RCC 7860 (cell line): ENCODE data around the gene ABLIM1.

Experiments
- DNase-seq: peaks from one replicate; pipeline ENCODE4 v3.0.0-alpha.2; 2015; ENCODE audit warnings: low spot score
- FAIRE-seq: peaks from 2 replicates; lab custom pipeline; 2012; peaks lifted over from hg19 to GRCh38; lab: Jason Lieb, UNC

The ABLIM1 gene

DNA sequence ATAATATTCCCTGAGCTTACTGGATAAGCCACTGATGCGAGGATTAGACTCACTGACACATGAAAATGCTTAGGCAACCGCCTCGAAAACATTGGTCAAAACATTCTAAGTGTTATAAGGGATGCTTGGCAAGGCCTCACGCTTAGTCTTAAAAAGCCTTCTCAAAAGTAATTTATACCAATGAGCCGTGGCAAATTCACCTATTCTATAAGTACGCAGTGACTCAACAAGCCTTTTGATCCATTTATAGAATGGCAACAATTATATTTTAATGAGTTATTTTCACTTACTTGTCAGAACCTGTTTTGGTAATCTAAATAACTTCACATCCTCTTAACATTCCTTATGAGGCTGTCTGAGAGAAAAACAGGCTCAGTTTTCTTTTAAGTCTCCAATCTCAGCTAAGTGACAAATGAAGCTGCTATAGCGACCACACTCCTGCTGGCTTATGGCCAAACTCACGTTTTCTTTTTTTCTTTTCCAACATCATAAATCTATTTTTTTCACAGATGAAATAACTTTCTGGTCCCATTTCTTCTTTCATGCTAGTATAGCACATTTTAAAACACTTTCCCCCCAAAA is 132.6 kb downstream of the ABLIM1 start:
- FAIRE-seq: no peak
- peak; percentile 24 for DNase-seq

DNA sequence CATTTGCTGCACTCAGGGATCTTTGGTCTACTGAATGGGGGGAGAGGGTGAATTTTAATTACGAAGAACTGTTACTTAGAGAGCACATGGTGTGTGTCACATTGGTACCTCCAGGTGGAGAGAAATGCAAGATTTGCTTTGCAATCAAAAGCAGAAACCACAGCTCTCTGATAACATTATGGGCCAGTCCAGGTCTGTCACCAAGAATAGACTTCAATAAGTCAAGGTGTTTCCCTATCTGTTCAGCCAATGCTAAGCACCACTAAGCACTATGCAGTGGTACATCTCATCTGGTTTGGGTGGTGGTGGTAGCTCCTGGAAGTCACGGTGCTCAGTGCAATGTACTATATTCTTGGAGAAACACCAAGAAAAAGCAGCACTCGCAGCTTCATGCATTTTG is 134.2 kb downstream of the ABLIM1 start:
- DNase-seq: no peak
- FAIRE-seq: no peak

DNA sequence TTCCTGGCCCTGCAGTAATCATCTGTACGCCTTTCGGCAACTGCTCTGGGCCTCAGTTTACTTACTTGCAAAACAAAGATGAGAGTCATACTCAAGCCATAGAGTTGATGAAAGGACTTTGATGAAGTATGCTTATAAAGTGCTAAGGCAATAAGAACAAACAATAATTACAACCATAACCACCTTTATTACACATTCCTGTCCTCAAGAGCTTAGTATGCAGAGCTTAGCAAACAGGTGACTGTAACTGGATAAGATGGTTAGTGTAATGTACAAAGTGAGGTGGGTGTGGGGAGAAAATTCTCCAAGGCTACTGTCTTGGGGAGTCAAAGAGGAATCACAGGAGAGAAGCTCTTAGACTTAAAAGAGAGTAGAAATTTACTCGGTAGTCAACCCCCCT is 136.8 kb downstream of the ABLIM1 start:
- DNase-seq (no peak), FAIRE-seq (no peak)

DNA sequence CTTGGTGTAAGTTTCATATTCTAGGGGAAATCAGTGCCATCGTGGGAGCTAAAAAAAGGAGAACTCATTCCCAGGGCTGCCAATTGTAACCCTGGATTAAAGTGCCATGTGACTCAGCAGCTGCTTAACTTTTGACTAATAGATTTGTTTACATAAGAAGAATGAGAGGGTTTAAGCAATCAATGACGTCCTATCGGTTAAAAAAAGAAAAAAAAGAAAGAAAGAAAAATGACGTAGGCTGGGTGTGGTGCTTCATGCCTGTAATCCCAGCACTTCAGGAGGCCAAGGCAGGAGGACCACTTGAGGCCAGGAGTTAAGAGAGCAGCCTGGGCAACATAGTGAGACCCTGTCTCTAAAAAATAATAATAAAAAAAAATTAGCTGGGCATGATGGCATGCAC is 137.6 kb downstream of the ABLIM1 start:
- DNase-seq (peak; percentile 72), FAIRE-seq (peak; percentile 52)

DNA sequence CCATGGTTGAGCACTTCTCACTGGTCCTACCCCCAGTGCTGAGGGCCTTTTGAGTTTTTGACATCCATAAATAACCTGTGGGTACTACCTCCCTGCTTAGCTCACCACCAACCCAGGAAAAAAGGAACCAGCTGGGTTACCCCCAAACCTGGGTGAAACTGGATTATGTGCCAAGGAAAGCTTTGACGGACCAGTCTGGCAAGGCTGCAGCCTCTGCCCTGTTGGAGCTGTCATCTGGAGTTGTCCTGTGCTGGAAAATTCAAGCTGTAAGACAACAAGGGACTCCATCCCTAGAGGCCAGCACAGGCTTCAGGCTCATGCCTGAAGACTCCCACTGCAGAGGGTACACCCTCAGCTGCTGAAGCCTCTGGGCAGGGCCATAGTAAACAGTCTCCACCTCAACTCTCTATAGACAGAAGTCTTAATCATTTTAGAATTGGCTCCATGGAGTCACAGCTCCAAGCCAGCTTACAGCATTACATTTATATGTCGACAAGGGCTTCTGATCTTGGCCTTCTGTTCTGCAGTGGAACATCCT is 138.2 kb downstream of the ABLIM1 start:
- DNase-seq (no peak), FAIRE-seq (no peak)

DNA sequence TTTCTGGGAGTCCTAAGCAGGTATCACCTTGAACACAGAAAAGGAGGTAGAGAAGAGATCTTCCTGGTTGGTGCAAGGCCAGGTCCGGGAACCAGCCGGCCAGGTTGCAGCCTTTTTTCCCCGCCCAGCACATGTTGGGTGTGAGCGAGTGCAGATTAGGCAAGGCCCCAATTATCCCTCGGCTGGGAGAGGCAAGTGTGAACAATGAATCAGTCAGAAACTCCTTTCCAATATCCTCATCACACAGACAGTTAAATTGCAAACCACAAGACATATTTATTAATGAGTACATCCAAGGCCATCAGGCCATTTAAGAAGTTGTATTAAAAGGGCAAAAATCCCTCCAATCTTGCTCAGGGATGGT is 138.8 kb downstream of the ABLIM1 start:
- no peak for FAIRE-seq

GRCh38 chr10:114518401-114519305 is 139.4 kb downstream of the ABLIM1 start:
- FAIRE-seq (no peak), DNase-seq (no peak)

More for the DNA sequence above, 138.8 kb downstream of the ABLIM1 start:
- no peak for DNase-seq

DNA sequence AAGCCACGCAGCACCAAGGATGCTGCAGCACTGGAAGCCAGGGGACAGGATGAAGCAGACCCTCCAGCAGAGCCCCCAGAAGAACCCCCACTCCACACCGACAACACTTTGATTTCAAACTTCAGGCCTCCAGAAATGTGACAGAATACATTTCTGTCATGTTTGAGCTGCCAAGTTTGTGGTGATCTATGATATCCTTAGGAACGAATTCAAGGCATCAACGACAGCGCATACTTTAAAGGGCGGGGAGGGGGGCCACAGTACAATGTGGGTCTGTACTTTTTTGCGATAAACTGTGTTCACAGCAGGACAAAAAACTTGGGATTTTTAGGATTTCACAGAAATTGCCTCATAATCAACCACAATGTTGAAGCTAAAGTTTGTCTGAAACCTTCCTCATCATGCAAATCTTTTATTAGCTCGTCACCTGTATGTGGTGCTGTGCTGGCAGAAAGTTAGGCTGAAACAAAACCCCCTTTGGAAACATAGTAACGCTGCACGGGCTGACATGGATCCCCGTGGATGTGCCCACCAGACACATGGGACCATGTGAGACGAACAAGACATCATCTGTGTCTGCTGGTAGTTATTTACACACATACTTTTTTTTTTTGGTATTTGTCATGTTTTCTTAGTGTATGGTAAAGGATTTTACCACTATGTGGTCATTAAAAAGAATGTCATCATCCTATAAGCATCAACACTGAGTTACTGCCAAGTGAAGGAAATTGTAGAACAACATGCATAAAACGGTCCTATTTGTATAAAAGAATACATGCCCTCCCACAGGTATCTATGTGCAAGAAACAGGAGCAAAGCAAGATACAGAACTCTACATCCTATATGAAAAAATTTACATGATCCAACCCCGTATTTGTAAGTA is 140.5 kb downstream of the ABLIM1 start:
- DNase-seq: no peak

DNA sequence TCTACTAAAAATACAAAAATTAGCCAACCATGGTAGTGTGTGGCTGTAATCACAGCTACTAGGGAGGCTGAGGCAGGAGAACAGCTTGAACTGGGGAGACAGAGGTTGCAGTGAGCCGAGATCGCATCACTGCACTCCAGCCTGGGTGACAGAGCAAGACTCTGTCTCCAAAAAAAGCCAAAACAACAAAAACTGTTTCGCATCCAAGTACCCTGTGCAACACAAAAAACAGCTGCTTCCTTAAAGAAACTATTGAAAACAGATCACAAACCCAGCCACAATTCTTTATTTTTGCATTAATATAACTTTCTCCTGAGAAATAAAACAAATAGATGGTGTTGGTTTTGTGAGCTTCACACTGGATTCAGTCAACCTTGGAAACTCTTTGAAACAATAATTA is 141.7 kb downstream of the ABLIM1 start:
- no peak for FAIRE-seq
- no peak for DNase-seq

More for the DNA sequence above, 140.5 kb downstream of the ABLIM1 start:
- FAIRE-seq: no peak

DNA sequence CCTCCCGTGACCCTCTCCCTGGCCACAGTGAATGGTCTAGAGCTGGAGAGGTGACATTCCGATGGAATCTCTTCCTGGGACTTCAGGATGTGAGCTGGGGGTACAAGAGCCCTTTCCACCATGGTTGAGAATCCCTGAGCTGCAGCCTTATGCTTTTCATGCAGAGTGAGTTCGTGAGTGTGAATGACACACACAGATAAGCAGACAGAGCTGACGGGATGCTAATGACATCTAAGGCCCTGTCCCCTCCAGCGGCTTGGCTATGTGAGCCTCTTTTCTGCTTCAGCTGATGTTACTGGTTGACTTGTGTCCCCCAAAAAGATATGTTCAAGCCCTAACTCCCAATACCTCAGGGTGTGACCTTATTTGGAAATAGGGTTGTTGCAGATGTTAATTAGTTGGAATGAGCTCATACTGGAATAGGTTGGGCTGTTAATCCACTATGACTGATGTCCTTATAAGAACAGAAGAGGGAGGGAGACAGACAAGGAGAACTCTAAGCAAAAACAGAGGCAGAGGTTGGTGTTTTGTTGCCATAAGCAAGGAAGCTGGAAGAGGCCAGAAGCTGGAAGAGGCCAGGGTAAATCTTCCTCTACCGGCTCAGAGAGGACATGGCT is 142.7 kb downstream of the ABLIM1 start:
- FAIRE-seq (no peak), DNase-seq (no peak)

DNA sequence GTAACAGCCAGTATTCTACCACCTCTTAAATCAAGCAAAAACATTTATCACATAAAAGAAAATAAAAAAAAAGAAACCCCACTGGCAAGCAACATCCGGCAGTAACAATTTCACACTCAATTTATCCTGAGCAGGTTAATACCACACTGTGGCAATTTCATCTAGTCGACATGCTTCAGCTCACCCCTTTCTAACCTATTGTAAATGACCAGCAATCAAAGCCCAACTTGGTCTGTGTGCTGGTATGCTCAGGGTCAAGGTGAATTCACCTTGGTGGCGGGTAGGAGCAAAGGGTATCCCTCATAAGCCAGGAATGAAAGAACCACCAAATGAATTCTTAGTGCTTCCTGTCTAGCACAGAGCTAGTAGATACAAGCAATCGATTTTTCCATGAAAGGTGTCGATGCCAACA is 144.7 kb downstream of the ABLIM1 start:
- no peak for FAIRE-seq
- no peak for DNase-seq

- FAIRE-seq (no peak), DNase-seq (no peak)
Measured at GRCh38 chr10:114511881-114512280, 146.2 kb downstream of the ABLIM1 start.

DNA sequence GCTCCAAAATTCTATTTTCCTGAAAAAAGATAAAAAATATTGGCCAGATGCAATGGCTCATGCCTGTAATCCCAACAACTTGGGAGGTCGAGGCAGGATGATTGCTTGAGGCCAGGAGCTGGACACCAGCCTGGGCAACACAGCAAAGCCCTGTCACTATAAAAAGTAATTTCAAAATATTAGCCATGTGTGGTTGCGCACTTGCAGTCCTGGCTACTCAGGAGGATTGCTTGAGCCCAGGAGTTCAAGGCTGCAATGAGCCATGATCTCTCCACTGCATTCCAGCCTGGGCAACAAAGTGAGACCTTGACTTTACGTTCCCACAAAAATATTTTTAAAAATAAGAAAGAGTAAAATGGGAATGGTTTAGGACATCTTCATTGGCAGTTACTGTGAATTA is 149.7 kb downstream of the ABLIM1 start:
- no peak for FAIRE-seq
- DNase-seq: no peak

- no peak for DNase-seq
- no peak for FAIRE-seq
Measured at GRCh38 chr10:114507449-114507848, 150.6 kb downstream of the ABLIM1 start.

DNA sequence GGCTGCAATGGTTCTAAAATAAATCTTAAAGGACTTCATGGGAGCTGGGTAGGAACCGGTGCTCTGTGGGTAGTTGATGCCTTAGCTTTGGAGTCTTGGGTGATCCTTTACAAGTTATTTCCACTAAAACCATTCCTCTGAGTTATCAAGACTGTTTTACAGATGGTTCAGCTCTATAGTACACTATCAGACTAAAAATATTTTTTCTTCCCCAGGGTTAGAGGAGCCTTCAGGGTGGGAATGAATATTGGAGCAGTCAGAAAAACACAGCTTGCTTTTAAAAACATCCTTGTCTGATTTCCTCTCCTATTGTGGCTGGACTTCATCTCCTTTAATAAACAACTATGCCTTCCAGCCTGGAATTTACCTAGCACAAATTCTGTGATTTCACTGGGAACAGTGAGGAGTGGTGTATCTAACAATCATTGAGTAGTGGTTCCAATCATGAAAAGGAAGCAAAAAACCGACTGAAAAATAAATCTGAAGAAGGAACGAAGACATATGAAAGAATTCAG is 151.1 kb downstream of the ABLIM1 start:
- FAIRE-seq (no peak), DNase-seq (no peak)

DNA sequence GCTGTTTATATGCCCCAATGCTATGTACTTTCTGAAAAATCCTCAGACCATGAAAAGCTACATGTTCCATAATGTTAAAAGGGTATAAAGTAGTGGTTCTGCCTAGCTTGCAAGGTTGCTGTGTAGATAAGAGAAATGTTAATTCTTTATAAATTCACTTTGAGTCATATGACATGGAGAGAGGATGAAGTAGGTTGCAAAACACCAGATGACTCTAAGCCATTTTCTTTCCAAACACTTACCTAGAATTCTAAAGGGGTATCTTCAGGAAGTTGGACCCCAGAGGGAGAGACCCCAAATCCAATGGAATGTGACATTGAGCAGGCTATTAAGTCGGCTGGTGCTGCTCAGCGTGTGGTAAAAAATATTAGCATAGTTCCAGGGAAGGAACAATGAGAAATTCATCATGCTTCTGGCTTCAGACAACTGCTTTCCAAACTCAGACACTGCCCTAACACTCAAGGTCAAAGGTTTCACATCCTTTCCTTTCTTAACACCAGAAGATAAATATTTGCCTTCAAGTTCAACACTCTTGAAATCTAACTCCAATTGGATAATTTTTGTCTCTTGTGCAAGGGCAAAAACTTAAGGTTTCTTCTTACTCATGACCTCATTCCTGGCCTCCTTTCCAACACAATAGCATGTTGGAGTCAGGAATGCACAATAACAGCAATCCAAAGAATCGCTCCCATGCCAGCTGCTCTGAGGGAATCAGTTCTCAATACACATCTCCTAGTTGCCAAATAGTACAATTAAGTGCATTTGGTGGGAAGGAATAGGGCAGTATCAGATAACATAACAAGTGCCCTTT is 153.1 kb downstream of the ABLIM1 start:
- FAIRE-seq: no peak
- no peak for DNase-seq

DNA sequence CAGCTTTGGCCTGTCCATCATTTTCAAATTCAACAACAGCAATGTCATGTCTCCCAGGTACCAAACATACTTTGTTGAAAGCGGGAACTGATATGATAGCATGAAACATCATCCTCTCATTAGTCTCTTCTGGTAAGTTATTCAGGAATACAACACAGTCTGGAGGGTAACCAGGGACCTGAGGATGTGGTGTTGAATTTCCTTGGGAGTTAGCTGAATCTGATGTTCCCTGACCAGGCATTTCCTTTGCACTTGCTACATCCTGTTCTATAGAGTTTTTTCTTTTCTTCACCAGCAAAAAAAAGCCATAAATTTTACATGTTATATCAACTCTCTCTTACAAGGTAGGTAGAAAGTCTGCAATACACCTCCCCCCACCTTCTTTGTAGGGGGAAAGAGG is 156.0 kb downstream of the ABLIM1 start:
- no peak for DNase-seq
- FAIRE-seq: no peak

DNA sequence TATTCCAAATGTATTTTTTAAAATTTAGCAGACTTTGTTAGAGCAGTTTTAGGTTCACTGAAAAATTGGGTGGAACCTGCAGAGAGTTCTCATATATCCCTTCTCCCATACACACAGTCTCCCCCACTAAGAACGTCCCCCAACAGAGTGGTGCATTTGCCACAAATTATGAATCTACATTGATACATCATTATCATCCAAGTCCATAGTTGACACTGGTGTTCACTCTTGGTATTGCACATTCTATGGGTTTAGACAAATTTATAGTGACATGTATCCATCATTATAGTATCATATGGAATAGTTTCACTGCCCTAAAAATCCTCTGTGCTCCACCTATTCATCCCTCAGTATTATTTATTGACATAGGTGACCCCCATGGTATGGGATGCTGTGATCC is 156.4 kb downstream of the ABLIM1 start:
- FAIRE-seq: no peak

GRCh38 chr10:114500643-114501042 is 157.4 kb downstream of the ABLIM1 start:
- DNase-seq (no peak), FAIRE-seq (no peak)

More for the DNA sequence above, 156.4 kb downstream of the ABLIM1 start:
- DNase-seq: no peak
